GM23338 (cell line): ENCODE results near the gene CPNE8. TPM values are rescaled to one million over a fixed set of nuclear protein-coding genes. Genes with fewer than 3 reads are reported as not detected.

Experiments
- EZH2 ChIP-seq: fragments of 200-600 bp; sonication (generic); IDR thresholded peaks from one replicate; pipeline ENCODE4 v1.8.0; 2017; ENCODE audit warnings: antibody characterized with exemption, mild to moderate bottlenecking, low read depth; ENCODE audit not compliant: unreplicated experiment
- POLR2AphosphoS5 ChIP-seq: IDR thresholded peaks from 2 replicates; pipeline ENCODE4 v1.6.1; 2016; ENCODE audit warnings: antibody characterized with exemption, low read depth
- REST ChIP-seq: IDR thresholded peaks from one replicate; pipeline ENCODE4 v1.6.1; 2018; ENCODE audit warnings: antibody characterized with exemption; ENCODE audit not compliant: unreplicated experiment
- STAT1 ChIP-seq: IDR thresholded peaks from one replicate; pipeline ENCODE4 v1.6.1; 2016; ENCODE audit warnings: antibody characterized with exemption; ENCODE audit not compliant: unreplicated experiment
- ZNF114 ChIP-seq: fragments of 250-450 bp; sonication (Bioruptor Pico); IDR thresholded peaks from 2 replicates; pipeline ENCODE4 v1.5.0; 2020; ENCODE audit warnings: mild to moderate bottlenecking, moderate library complexity
- polyA plus RNA-seq: library from polyadenylated mRNA; unstranded; fragments of >200 nt; fragmentation: Nextera tagmentation; extraction: Ambion mirVana; gene quantifications from 2 replicates; pipeline ENCODE4 v1.2.1, GENCODE V29; 2016
- total RNA-seq: library from RNA; depleted of rRNA; stranded (reverse); fragments of >200 nt; shearing (Covaris generic); gene quantifications from 2 replicates; pipeline ENCODE4 v1.2.3, GENCODE V29; 2014
- TF ChIP-seq, protein P1 (sequence below): fragments of 250-450 bp; sonication (Bioruptor Pico); IDR thresholded peaks from 2 replicates; pipeline ENCODE4 v1.5.0; 2020; ENCODE audit warnings: mild to moderate bottlenecking, moderate library complexity
- TF ChIP-seq, protein P2 (sequence below), 2 experiments: fragments of 200-600 bp in 1 of 2; sonication (generic) in 1 of 2; conservative IDR thresholded peaks; 2 replicates each; pipeline versions ENCODE4 v1.5.1 to v1.6.1; 2016 to 2017; ENCODE audit warnings: antibody characterized with exemption in 2 of 2, low read depth in 2 of 2, mild to moderate bottlenecking in 2 of 2, moderate library complexity in 1 of 2

The CPNE8 gene
- total and polyA plus RNA-seq, 2 experiments from 2014 or later = 8.7 to 10.1 TPM

DNA sequence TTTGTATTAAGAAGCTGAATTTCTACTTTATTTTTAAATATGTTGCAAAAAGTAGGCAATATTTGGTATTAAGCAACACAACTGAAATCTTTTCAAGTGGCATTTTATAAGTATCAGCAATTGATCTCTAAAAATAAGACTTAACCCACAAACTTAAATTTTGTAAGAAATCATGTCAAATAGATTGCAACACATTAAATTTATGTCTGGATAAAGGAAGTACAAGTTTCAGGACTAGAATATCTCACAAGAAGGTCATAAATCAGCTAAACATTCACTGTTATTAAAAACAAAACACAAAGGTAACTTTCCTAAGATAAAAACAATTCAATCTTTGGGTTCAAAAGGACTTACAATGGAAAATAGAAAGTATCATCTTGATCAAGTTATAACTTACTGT is 32.8 kb downstream of the CPNE8 start (continued):
- TF ChIP-seq, protein P1, sequence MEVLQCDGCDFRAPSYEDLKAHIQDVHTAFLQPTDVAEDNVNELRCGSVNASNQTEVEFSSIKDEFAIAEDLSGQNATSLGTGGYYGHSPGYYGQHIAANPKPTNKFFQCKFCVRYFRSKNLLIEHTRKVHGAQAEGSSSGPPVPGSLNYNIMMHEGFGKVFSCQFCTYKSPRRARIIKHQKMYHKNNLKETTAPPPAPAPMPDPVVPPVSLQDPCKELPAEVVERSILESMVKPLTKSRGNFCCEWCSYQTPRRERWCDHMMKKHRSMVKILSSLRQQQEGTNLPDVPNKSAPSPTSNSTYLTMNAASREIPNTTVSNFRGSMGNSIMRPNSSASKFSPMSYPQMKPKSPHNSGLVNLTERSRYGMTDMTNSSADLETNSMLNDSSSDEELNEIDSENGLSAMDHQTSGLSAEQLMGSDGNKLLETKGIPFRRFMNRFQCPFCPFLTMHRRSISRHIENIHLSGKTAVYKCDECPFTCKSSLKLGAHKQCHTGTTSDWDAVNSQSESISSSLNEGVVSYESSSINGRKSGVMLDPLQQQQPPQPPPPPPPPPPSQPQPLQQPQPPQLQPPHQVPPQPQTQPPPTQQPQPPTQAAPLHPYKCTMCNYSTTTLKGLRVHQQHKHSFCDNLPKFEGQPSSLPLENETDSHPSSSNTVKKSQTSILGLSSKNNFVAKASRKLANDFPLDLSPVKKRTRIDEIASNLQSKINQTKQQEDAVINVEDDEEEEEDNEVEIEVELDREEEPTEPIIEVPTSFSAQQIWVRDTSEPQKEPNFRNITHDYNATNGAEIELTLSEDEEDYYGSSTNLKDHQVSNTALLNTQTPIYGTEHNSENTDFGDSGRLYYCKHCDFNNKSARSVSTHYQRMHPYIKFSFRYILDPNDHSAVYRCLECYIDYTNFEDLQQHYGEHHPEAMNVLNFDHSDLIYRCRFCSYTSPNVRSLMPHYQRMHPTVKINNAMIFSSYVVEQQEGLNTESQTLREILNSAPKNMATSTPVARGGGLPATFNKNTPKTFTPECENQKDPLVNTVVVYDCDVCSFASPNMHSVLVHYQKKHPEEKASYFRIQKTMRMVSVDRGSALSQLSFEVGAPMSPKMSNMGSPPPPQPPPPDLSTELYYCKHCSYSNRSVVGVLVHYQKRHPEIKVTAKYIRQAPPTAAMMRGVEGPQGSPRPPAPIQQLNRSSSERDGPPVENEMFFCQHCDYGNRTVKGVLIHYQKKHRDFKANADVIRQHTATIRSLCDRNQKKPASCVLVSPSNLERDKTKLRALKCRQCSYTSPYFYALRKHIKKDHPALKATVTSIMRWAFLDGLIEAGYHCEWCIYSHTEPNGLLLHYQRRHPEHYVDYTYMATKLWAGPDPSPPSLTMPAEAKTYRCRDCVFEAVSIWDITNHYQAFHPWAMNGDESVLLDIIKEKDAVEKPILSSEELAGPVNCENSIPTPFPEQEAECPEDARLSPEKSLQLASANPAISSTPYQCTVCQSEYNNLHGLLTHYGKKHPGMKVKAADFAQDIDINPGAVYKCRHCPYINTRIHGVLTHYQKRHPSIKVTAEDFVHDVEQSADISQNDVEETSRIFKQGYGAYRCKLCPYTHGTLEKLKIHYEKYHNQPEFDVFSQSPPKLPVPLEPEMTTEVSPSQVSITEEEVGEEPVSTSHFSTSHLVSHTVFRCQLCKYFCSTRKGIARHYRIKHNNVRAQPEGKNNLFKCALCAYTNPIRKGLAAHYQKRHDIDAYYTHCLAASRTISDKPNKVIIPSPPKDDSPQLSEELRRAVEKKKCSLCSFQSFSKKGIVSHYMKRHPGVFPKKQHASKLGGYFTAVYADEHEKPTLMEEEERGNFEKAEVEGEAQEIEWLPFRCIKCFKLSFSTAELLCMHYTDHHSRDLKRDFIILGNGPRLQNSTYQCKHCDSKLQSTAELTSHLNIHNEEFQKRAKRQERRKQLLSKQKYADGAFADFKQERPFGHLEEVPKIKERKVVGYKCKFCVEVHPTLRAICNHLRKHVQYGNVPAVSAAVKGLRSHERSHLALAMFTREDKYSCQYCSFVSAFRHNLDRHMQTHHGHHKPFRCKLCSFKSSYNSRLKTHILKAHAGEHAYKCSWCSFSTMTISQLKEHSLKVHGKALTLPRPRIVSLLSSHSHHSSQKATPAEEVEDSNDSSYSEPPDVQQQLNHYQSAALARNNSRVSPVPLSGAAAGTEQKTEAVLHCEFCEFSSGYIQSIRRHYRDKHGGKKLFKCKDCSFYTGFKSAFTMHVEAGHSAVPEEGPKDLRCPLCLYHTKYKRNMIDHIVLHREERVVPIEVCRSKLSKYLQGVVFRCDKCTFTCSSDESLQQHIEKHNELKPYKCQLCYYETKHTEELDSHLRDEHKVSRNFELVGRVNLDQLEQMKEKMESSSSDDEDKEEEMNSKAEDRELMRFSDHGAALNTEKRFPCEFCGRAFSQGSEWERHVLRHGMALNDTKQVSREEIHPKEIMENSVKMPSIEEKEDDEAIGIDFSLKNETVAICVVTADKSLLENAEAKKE (CRISPR knock-in tag) = no peak
- TF ChIP-seq STAT1 (no peak), EZH2 (no peak), ZNF114 (CRISPR knock-in tag) (no peak), POLR2AphosphoS5 (no peak), REST (no peak)
- TF ChIP-seq, protein P2, sequence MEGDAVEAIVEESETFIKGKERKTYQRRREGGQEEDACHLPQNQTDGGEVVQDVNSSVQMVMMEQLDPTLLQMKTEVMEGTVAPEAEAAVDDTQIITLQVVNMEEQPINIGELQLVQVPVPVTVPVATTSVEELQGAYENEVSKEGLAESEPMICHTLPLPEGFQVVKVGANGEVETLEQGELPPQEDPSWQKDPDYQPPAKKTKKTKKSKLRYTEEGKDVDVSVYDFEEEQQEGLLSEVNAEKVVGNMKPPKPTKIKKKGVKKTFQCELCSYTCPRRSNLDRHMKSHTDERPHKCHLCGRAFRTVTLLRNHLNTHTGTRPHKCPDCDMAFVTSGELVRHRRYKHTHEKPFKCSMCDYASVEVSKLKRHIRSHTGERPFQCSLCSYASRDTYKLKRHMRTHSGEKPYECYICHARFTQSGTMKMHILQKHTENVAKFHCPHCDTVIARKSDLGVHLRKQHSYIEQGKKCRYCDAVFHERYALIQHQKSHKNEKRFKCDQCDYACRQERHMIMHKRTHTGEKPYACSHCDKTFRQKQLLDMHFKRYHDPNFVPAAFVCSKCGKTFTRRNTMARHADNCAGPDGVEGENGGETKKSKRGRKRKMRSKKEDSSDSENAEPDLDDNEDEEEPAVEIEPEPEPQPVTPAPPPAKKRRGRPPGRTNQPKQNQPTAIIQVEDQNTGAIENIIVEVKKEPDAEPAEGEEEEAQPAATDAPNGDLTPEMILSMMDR (conservative IDR thresholded peaks at IDR 0.05; ENCODE audit: low read depth in 2 of 2) = no peak
